HG03139 (cell line): Measurements from ENCODE around the gene LRRN1.
"Not testable (repeated sequence)": the region's sequence is repeated elsewhere in the genome, so short reads cannot be mapped to it uniquely, and the experiment has no call there.

Source experiments
- ATAC-seq: cut with Tn5 transposase; IDR thresholded peaks from one replicate; pipeline ENCODE4 v1.9.1; 2021; ENCODE audit not compliant: unreplicated experiment

The LRRN1 gene

GRCh38 chr3:3806856-3807255 lies 7.6 kb downstream of the LRRN1 start:
- ATAC-seq: no peak

- no peak for ATAC-seq
Observed at GRCh38 chr3:3813013-3813412, 13.8 kb downstream of the LRRN1 start.

- no peak for ATAC-seq
Observed at GRCh38 chr3:3815206-3815605, 16.0 kb downstream of the LRRN1 start.

- ATAC-seq: no peak
Observed at GRCh38 chr3:3816034-3816433, 16.8 kb downstream of the LRRN1 start.

GRCh38 chr3:3817865-3818264 lies 18.6 kb downstream of the LRRN1 start:
- no peak for ATAC-seq

GRCh38 chr3:3821777-3822176 lies 22.5 kb downstream of the LRRN1 start:
- ATAC-seq: no peak

- ATAC-seq: no peak
Observed at GRCh38 chr3:3825035-3825434, 25.8 kb downstream of the LRRN1 start.

GRCh38 chr3:3826521-3826920 lies 27.3 kb downstream of the LRRN1 start:
- no peak for ATAC-seq

- ATAC-seq: no peak
Observed at GRCh38 chr3:3827111-3827510, 27.9 kb downstream of the LRRN1 start.

GRCh38 chr3:3828417-3828816 lies 29.2 kb downstream of the LRRN1 start:
- ATAC-seq: not testable (repeated sequence)

- ATAC-seq: no peak
Observed at GRCh38 chr3:3836845-3837244, 37.6 kb downstream of the LRRN1 start.

GRCh38 chr3:3842356-3842755 lies 43.1 kb downstream of the LRRN1 start:
- no peak for ATAC-seq

- no peak for ATAC-seq
Observed at GRCh38 chr3:3847994-3848922, 49.0 kb downstream of the LRRN1 start.

GRCh38 chr3:3848923-3849275 lies 49.7 kb downstream of the LRRN1 start:
- no peak for ATAC-seq

GRCh38 chr3:3851621-3852323 lies 52.5 kb downstream of the LRRN1 start:
- no peak for ATAC-seq

- no peak for ATAC-seq
Observed at GRCh38 chr3:3853544-3853943, 54.3 kb downstream of the LRRN1 start.

- no peak for ATAC-seq
Observed at GRCh38 chr3:3855056-3855455, 55.8 kb downstream of the LRRN1 start.

- ATAC-seq: no peak
Observed at GRCh38 chr3:3860235-3860634, 61.0 kb downstream of the LRRN1 start.

GRCh38 chr3:3862534-3862933 lies 63.3 kb downstream of the LRRN1 start:
- no peak for ATAC-seq

GRCh38 chr3:3875491-3875890 lies 76.3 kb downstream of the LRRN1 start:
- ATAC-seq: no peak

- ATAC-seq: no peak
Observed at GRCh38 chr3:3881050-3881449, 81.8 kb downstream of the LRRN1 start.

- not testable (repeated sequence) for ATAC-seq
Observed at GRCh38 chr3:3887311-3887710, 88.1 kb downstream of the LRRN1 start.
